Measurements from ENCODE around the gene XXYLT1. TPM values are rescaled to one million over a fixed set of nuclear protein-coding genes. Genes with fewer than 3 reads are reported as not detected.

XXYLT1 gene
- total and polyA plus RNA-seq, 9 of the 15 experiments (the other 6 are each of a cell fraction or from before 2014, with no cell fraction given) = 1.9 to 18.9 (median 15.0) TPM

- TF ChIP-seq EZH2 (IDR thresholded peaks at IDR 0.05; ENCODE audit: borderline replicate concordance, low read depth, low read length) = no peak
- TF ChIP-seq JUN (IDR thresholded peaks at IDR 0.05; ENCODE audit: borderline replicate concordance, low read depth, low read length) = no peak
- no peak for TF ChIP-seq JUN (CRISPR knock-in tag; IDR thresholded peaks at IDR 0.05; ENCODE audit: borderline replicate concordance)
- TF ChIP-seq ZNF507 (tag; conservative IDR thresholded peaks at IDR 0.05) = no peak
- no peak for TF ChIP-seq KLF10 (CRISPR knock-in tag; IDR thresholded peaks at IDR 0.05)
- TF ChIP-seq, protein P1, sequence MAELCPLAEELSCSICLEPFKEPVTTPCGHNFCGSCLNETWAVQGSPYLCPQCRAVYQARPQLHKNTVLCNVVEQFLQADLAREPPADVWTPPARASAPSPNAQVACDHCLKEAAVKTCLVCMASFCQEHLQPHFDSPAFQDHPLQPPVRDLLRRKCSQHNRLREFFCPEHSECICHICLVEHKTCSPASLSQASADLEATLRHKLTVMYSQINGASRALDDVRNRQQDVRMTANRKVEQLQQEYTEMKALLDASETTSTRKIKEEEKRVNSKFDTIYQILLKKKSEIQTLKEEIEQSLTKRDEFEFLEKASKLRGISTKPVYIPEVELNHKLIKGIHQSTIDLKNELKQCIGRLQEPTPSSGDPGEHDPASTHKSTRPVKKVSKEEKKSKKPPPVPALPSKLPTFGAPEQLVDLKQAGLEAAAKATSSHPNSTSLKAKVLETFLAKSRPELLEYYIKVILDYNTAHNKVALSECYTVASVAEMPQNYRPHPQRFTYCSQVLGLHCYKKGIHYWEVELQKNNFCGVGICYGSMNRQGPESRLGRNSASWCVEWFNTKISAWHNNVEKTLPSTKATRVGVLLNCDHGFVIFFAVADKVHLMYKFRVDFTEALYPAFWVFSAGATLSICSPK (IDR thresholded peaks at IDR 0.05; ENCODE audit: borderline replicate concordance) = no peak
- TF ChIP-seq U2AF2 (optimal IDR thresholded peaks at IDR 0.05; ENCODE audit: low read depth, low read length) = no peak
- TF ChIP-seq KDM5B (IDR thresholded peaks at IDR 0.05; ENCODE audit: insufficient replicate concordance, low read depth, low read length) = no peak
These were observed 19.5 kb downstream of the XXYLT1 start (continued) for GRCh38 chr3:195251336-195252065.

All from K562 (cell line).